Fibroblast of the aortic adventitia (primary cell): ENCODE results near the gene ALDH7A1. TPM values are rescaled to one million over a fixed set of nuclear protein-coding genes. Genes with fewer than 3 reads are reported as not detected.

ENCODE experiments used
- DNase-seq: peaks from one replicate; pipeline ENCODE4 v3.0.0-alpha.2; 2010; ENCODE audit warnings: low read depth
- H3K4me3 ChIP-seq: 2 replicates; pipeline ENCODE4 v1.5.1; 2011; ENCODE audit warnings: low read depth, mild to moderate bottlenecking, control low read depth, low read length, moderate library complexity
- CTCF ChIP-seq: IDR thresholded peaks from 2 replicates; pipeline ENCODE4 v1.5.1; 2011; ENCODE audit warnings: mild to moderate bottlenecking, low read length, control low read depth, inconsistent platforms; ENCODE audit not compliant: insufficient read depth
- total RNA-seq: library from RNA; depleted of rRNA; stranded (reverse); fragments of >200 nt; gene quantifications from 2 replicates; pipeline ENCODE4 v1.2.3, GENCODE V29; 2012; ENCODE audit warnings: low replicate concordance

The ALDH7A1 gene
- total RNA-seq, 1 donor, result 33.6 TPM

- TF ChIP-seq CTCF, result no peak
- H3K4me3 ChIP-seq, result no peak overlapping the region
- DNase-seq, result no peak
Observed at GRCh38 chr5:126552614-126553013, 42.4 kb downstream of the ALDH7A1 start.

- peak; percentile 29 for DNase-seq
- no peak overlapping the region for H3K4me3 ChIP-seq
- peak; percentile 52 for TF ChIP-seq CTCF
Observed at GRCh38 chr5:126544087-126544740, 50.8 kb downstream of the ALDH7A1 start.

- H3K4me3 ChIP-seq, result no peak overlapping the region
- no peak for DNase-seq
- no peak for TF ChIP-seq CTCF
Observed at GRCh38 chr5:126543660-126544059, 51.4 kb downstream of the ALDH7A1 start.

- no peak for TF ChIP-seq CTCF
- H3K4me3 ChIP-seq, result no peak overlapping the region
- no peak for DNase-seq
Observed at GRCh38 chr5:126543009-126543408, 52.0 kb downstream of the ALDH7A1 start.

- DNase-seq, result no peak
- TF ChIP-seq CTCF, result no peak
- no peak overlapping the region for H3K4me3 ChIP-seq
Observed at GRCh38 chr5:126542441-126542840, 52.6 kb downstream of the ALDH7A1 start.

- no peak for DNase-seq
- TF ChIP-seq CTCF, result no peak
- no peak overlapping the region for H3K4me3 ChIP-seq
Observed at GRCh38 chr5:126540631-126541030, 54.4 kb downstream of the ALDH7A1 start.

GRCh38 chr5:126538579-126538978 is 56.4 kb downstream of the ALDH7A1 start:
- no peak overlapping the region for H3K4me3 ChIP-seq
- no peak for DNase-seq
- TF ChIP-seq CTCF, result no peak
